Esophagus muscularis mucosa (tissue), 3 donors: ENCODE measurements around the gene ABCC8.

Source experiments
- CTCF ChIP-seq, 3 experiments: fragments of 200-600 bp in 2 of 3; fragments of 450-650 bp in 1 of 3; sonication (generic) in 2 of 3; IDR thresholded peaks; one replicate each; pipeline ENCODE4 v1.5.1; 2017 to 2019; ENCODE audit warnings: antibody characterized with exemption in 3 of 3, mild to moderate bottlenecking in 2 of 3, moderate library complexity in 1 of 3
- POLR2A ChIP-seq: fragments of 450-650 bp; IDR thresholded peaks from one replicate; pipeline ENCODE4 v1.6.1; 2017; ENCODE audit warnings: antibody characterized with exemption, moderate library complexity, mild to moderate bottlenecking, low read depth
- POLR2AphosphoS5 ChIP-seq, 2 donors: sonication (generic); formaldehyde crosslinking; IDR thresholded peaks; one replicate each; pipeline ENCODE4 v1.6.1; 2017; ENCODE audit warnings: antibody characterized with exemption in 2 of 2

DNA sequence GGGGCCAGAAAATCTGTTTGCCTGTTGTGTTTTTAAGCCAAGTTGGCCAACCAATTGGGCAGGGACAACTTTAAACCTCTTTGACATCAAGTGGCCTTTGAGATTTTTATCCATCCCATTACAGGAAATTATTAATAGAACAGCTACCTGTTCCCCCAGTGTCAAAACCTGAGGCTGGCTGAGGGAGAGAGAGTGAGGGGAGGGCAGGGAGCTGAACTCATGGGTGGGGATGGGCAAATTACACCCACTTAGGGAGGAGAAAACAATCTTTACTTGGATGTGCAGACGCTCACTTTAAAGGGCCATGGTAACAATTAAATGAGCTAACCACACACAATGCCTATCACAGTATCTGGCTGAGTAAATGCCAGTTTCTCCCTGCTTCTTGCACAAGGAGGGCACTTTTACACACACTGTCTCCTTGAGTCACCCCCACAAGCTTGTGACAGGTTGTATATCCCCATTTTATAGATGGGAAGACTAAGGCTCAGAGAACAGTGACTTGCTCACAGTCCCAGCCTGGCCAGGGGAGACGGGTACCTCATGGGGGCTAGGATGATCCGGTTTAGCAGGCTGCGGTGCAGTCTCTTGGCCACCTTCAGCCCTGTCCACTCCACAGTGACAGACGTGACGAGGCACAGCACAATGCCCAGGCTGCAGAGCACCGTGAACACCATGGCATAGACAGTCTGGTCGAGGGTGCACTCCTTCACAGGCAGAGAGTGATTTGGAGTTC lies 70.4 kb downstream of the ABCC8 start:
- TF ChIP-seq CTCF (IDR thresholded peaks at IDR 0.05) (no peak), POLR2A (no peak), POLR2AphosphoS5 (IDR thresholded peaks at IDR 0.05) (no peak)
